ENCODE data around the gene MEF2C. TPM values are rescaled to one million over a fixed set of nuclear protein-coding genes. Genes with fewer than 3 reads are reported as not detected.

The MEF2C gene
- total RNA-seq, 2 donors from 2014 or later, result 7.0 to 23.7 TPM

DNA sequence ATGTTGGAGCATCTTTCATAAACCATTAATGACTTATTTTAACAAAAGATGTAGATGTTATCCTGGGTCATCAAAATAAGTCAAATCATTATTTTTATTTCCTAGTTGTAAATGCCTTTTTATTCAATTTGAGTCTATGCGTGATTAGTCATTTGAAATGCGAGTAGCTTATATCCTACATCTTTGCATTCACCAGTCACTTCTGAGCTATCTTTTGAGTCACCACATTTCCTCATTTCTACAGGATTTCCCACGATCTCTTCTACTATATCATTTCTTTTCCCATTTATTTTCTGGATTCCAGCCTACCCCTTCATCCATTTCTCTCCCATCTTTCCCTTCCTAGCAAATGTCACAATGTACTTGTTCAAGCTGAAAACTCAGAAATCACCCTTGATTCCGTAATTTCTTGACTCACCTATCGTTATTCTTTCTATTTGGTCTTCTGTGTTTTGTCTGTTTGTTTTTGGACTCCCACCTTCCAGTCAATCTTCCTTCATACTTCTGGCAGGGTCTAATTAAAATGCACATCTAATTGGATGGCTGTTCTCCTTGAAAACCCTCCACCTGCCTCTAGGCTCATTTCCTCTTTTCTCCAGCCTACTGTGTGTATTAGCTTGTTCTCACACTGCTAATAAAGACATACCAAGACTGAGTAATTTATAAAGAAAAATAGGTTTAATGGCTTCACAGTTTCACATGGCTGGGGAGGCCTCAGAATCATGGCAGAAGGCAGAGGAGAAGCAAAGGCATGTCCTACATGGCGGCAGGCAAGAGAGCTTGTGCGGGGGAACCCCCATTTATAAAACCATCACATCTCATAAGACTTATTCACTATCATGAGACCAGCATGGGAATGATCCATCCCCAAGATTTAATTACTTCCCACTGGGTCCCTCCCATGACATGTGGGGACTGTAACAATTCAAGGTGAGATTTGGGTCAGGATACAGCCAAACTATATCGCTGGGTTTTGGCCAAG, 112.4 kb downstream of the MEF2C start:
- ATAC-seq, result no peak
- H3K4me3 ChIP-seq, result no peak overlapping the region
- H3K4me1 ChIP-seq, result no peaks in the 10 kb centered on the region
- no peaks in the 10 kb centered on the region for H3K27me3 ChIP-seq
- H3K27ac ChIP-seq, result no peak overlapping the region
- intact Hi-C loops (cut with DNase I), result no loop called here
- no peaks in the 10 kb centered on the region for H3K9me3 ChIP-seq
- WGBS, 2 donors, result 88 to 92% methylated on average over 8 of the region's 8 CpGs
- no peak for DNase-seq
- no peaks in the 10 kb centered on the region for H3K36me3 ChIP-seq (replicated peaks in 1 of 2; ENCODE audit: insufficient read depth in 1 of 2, low read depth in 2 of 2)
- TF ChIP-seq, protein P1, sequence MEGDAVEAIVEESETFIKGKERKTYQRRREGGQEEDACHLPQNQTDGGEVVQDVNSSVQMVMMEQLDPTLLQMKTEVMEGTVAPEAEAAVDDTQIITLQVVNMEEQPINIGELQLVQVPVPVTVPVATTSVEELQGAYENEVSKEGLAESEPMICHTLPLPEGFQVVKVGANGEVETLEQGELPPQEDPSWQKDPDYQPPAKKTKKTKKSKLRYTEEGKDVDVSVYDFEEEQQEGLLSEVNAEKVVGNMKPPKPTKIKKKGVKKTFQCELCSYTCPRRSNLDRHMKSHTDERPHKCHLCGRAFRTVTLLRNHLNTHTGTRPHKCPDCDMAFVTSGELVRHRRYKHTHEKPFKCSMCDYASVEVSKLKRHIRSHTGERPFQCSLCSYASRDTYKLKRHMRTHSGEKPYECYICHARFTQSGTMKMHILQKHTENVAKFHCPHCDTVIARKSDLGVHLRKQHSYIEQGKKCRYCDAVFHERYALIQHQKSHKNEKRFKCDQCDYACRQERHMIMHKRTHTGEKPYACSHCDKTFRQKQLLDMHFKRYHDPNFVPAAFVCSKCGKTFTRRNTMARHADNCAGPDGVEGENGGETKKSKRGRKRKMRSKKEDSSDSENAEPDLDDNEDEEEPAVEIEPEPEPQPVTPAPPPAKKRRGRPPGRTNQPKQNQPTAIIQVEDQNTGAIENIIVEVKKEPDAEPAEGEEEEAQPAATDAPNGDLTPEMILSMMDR (IDR thresholded peaks at IDR 0.05), result no peak
- TF ChIP-seq POLR2A (IDR thresholded peaks at IDR 0.05), result no peak

GRCh38 chr5:88769165-88769564, 113.8 kb downstream of the MEF2C start:
- Histone ChIP-seq H3K27ac (no peak overlapping the region), H3K4me3 (no peak overlapping the region), H3K9me3 (no peaks in the 10 kb centered on the region), H3K4me1 (no peaks in the 10 kb centered on the region), H3K36me3 (replicated peaks in 1 of 2; ENCODE audit: insufficient read depth in 1 of 2, low read depth in 2 of 2) (no peaks in the 10 kb centered on the region), H3K27me3 (no peaks in the 10 kb centered on the region)
- DNase-seq (peak in 1 of 4 donors; percentile 5), ATAC-seq (no peak)
- intact Hi-C loops (cut with DNase I), result no loop called here
- TF ChIP-seq POLR2A (IDR thresholded peaks at IDR 0.05), result no peak
- TF ChIP-seq, protein P1 (IDR thresholded peaks at IDR 0.05), result no peak
- 54 to 65% methylated on average over 3 of the region's 3 CpGs for WGBS, 2 donors

DNA sequence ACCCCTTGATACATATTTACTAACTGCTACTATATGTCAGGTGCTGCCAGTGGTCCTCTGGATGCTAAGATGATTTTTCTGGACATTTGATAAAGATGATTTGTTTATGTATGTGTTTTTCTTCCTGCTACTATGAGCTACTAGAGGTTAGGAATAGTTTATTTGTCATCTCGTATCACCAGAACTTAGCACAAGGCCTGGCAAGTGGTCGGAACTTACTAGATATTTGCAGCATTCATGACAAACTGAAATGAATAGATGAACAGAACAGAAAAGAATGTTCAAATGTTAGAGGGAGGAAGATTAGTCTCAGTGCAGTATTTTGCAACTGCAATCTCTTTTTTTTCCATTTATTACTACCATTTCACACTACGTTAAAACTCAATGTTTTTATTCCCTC, 114.6 kb downstream of the MEF2C start:
- no peak overlapping the region for H3K4me3 ChIP-seq
- no peaks in the 10 kb centered on the region for H3K27me3 ChIP-seq
- no peak overlapping the region for H3K27ac ChIP-seq
- no peak for TF ChIP-seq POLR2A (IDR thresholded peaks at IDR 0.05)
- TF ChIP-seq, protein P1 (IDR thresholded peaks at IDR 0.05), result no peak
- no peak for DNase-seq
- 80 to 95% methylated on average over 3 of the region's 3 CpGs for WGBS, 2 donors
- no peaks in the 10 kb centered on the region for H3K4me1 ChIP-seq
- no peak for ATAC-seq
- intact Hi-C loops (cut with DNase I), result no loop called here
- no peaks in the 10 kb centered on the region for H3K36me3 ChIP-seq (replicated peaks in 1 of 2; ENCODE audit: insufficient read depth in 1 of 2, low read depth in 2 of 2)
- no peaks in the 10 kb centered on the region for H3K9me3 ChIP-seq

- ATAC-seq, result no peak
- intact Hi-C loops (cut with DNase I), result no loop called here
- H3K4me1 ChIP-seq, result no peaks in the 10 kb centered on the region
- WGBS, 2 donors, result 88 to 89% methylated on average over 7 of the region's 7 CpGs
- TF ChIP-seq, protein P1 (IDR thresholded peaks at IDR 0.05), result no peak
- no peak overlapping the region for H3K4me3 ChIP-seq
- H3K27me3 ChIP-seq, result no peaks in the 10 kb centered on the region
- no peaks in the 10 kb centered on the region for H3K9me3 ChIP-seq
- H3K27ac ChIP-seq, result no peak overlapping the region
- no peak for DNase-seq
- H3K36me3 ChIP-seq (replicated peaks in 1 of 2; ENCODE audit: insufficient read depth in 1 of 2, low read depth in 2 of 2), result no peaks in the 10 kb centered on the region
Observed at GRCh38 chr5:88765798-88766197, 117.2 kb downstream of the MEF2C start.
